ENCODE data around the gene CCDC34. TPM values are rescaled to one million over a fixed set of nuclear protein-coding genes. Genes with fewer than 3 reads are reported as not detected.

Gene CCDC34
- polyA plus RNA-seq, 1 experiment = 1.8 TPM

GRCh38 chr11:27295928-27296327 is 67.1 kb downstream of the CCDC34 start:
- H3K36me3 ChIP-seq (ENCODE audit: control insufficient read depth, insufficient read depth, low read length) = no peaks in the 10 kb centered on the region
- no peak for DNase-seq (ENCODE audit: low read depth)
- no peak for TF ChIP-seq CTCF (IDR thresholded peaks at IDR 0.05; ENCODE audit: insufficient read depth, low read depth, low read length)
- H3K4me3 ChIP-seq (ENCODE audit: low read depth, low read length) = no peak overlapping the region
- ChIA-PET POLR2A (no interaction called here), CTCF (interaction anchor here (0.7 to 8.6 kb wide), 36 partner anchors 10 to 203 kb away, joined by 3 to 78 read pairs (median 4); no protein-coding TSS in a partner anchor)
- H3K27me3 ChIP-seq (ENCODE audit: control insufficient read depth, insufficient read depth, low read length) = no peaks in the 10 kb centered on the region

- Histone ChIP-seq H3K36me3 (ENCODE audit: control insufficient read depth, insufficient read depth, low read length) (no peaks in the 10 kb centered on the region), H3K27me3 (ENCODE audit: control insufficient read depth, insufficient read depth, low read length) (no peaks in the 10 kb centered on the region), H3K4me3 (ENCODE audit: low read depth, low read length) (no peak overlapping the region)
- POLR2A ChIA-PET = no interaction called here
- CTCF ChIA-PET = interaction anchor here (1.3 to 8.6 kb wide), 7 partner anchors 12 to 205 kb away, joined by 3 to 78 read pairs (median 5); no protein-coding TSS in a partner anchor
- TF ChIP-seq CTCF (IDR thresholded peaks at IDR 0.05; ENCODE audit: insufficient read depth, low read depth, low read length) = no peak
- no peak for DNase-seq (ENCODE audit: low read depth)
Observed at GRCh38 chr11:27294654-27295053, 68.4 kb downstream of the CCDC34 start.

GRCh38 chr11:27293515-27294417 is 69.2 kb downstream of the CCDC34 start:
- DNase-seq (ENCODE audit: low read depth) = no peak
- H3K4me3 ChIP-seq (ENCODE audit: low read depth, low read length) = no peak overlapping the region
- POLR2A ChIA-PET = no interaction called here
- H3K36me3 ChIP-seq (ENCODE audit: control insufficient read depth, insufficient read depth, low read length) = no peaks in the 10 kb centered on the region
- no peaks in the 10 kb centered on the region for H3K27me3 ChIP-seq (ENCODE audit: control insufficient read depth, insufficient read depth, low read length)
- TF ChIP-seq CTCF (IDR thresholded peaks at IDR 0.05; ENCODE audit: insufficient read depth, low read depth, low read length) = no peak
- CTCF ChIA-PET = interaction anchor here (1.3 to 8.6 kb wide), 6 partner anchors 11 to 192 kb away, joined by 3 to 78 read pairs (median 6); no protein-coding TSS in a partner anchor

GRCh38 chr11:27292637-27293010 is 70.4 kb downstream of the CCDC34 start:
- no peak for DNase-seq (ENCODE audit: low read depth)
- TF ChIP-seq CTCF (IDR thresholded peaks at IDR 0.05; ENCODE audit: insufficient read depth, low read depth, low read length) = no peak
- H3K36me3 ChIP-seq (ENCODE audit: control insufficient read depth, insufficient read depth, low read length) = no peaks in the 10 kb centered on the region
- POLR2A ChIA-PET = no interaction called here
- no peaks in the 10 kb centered on the region for H3K27me3 ChIP-seq (ENCODE audit: control insufficient read depth, insufficient read depth, low read length)
- no peak overlapping the region for H3K4me3 ChIP-seq (ENCODE audit: low read depth, low read length)
- CTCF ChIA-PET = interaction anchor here (1.8 to 8.6 kb wide), 2 partner anchors 107 to 109 kb away, joined by 8 to 78 read pairs; no protein-coding TSS in a partner anchor

GRCh38 chr11:27291954-27292636 is 70.9 kb downstream of the CCDC34 start:
- DNase-seq (ENCODE audit: low read depth) = no peak
- POLR2A ChIA-PET = no interaction called here

More at GRCh38 chr11:27291954-27292636, 70.9 kb downstream of the CCDC34 start:
- no peak overlapping the region for H3K4me3 ChIP-seq (ENCODE audit: low read depth, low read length)
- no peak for TF ChIP-seq CTCF (IDR thresholded peaks at IDR 0.05; ENCODE audit: insufficient read depth, low read depth, low read length)
- H3K36me3 ChIP-seq (ENCODE audit: control insufficient read depth, insufficient read depth, low read length) = no peaks in the 10 kb centered on the region
- no peaks in the 10 kb centered on the region for H3K27me3 ChIP-seq (ENCODE audit: control insufficient read depth, insufficient read depth, low read length)
- CTCF ChIA-PET = interaction anchor here (1.8 to 8.6 kb wide), 2 partner anchors 107 to 109 kb away, joined by 8 to 78 read pairs; no protein-coding TSS in a partner anchor
